Mammary epithelial cell (primary cell): ENCODE data around the gene CYP4A22.
"Not testable (repeated sequence)": the region's sequence is repeated elsewhere in the genome, so short reads cannot be mapped to it uniquely, and the experiment has no call there.

Experiments
- EZH2 ChIP-seq: IDR thresholded peaks from 2 replicates; pipeline ENCODE4 v1.6.1; 2012; ENCODE audit warnings: low read length, inconsistent platforms, borderline replicate concordance
- TF ChIP-seq, protein P1 (sequence below), 2 donors: IDR thresholded peaks in 1 of 2; conservative IDR thresholded peaks in 1 of 2; 2 replicates each; pipeline ENCODE4 v1.5.1; 2011 to 2012; ENCODE audit warnings: inconsistent platforms in 2 of 2, low read length in 2 of 2, mild to moderate bottlenecking in 2 of 2, control low read depth in 1 of 2, low read depth in 1 of 2; ENCODE audit not compliant: insufficient read depth in 1 of 2; ENCODE audit errors: extremely low read depth in 1 of 2

- TF ChIP-seq, protein P1, sequence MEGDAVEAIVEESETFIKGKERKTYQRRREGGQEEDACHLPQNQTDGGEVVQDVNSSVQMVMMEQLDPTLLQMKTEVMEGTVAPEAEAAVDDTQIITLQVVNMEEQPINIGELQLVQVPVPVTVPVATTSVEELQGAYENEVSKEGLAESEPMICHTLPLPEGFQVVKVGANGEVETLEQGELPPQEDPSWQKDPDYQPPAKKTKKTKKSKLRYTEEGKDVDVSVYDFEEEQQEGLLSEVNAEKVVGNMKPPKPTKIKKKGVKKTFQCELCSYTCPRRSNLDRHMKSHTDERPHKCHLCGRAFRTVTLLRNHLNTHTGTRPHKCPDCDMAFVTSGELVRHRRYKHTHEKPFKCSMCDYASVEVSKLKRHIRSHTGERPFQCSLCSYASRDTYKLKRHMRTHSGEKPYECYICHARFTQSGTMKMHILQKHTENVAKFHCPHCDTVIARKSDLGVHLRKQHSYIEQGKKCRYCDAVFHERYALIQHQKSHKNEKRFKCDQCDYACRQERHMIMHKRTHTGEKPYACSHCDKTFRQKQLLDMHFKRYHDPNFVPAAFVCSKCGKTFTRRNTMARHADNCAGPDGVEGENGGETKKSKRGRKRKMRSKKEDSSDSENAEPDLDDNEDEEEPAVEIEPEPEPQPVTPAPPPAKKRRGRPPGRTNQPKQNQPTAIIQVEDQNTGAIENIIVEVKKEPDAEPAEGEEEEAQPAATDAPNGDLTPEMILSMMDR (conservative IDR thresholded peaks at IDR 0.05 in 1 of 2, IDR thresholded peaks at IDR 0.05 in 1 of 2; ENCODE audit: extremely low read depth in 1 of 2, insufficient read depth in 1 of 2, low read depth in 1 of 2, low read length in 2 of 2): not testable (repeated sequence)
- not testable (repeated sequence) for TF ChIP-seq EZH2
These were observed 20.7 kb downstream of the CYP4A22 start for GRCh38 chr1:47157957-47158356.
